Subcutaneous abdominal adipose tissue (tissue), 5 donors: ENCODE results near the gene TSPO.

Experiments
- H3K27ac ChIP-seq: one replicate; pipeline ENCODE4 v1.7.0; 2013; ENCODE audit warnings: low read depth, mild to moderate bottlenecking, inconsistent platforms, low read length, moderate library complexity
- H3K27me3 ChIP-seq, 5 donors: one replicate each; pipeline ENCODE4 v1.7.0; 2013; ENCODE audit warnings: low read length in 5 of 5, inconsistent platforms in 1 of 5; ENCODE audit not compliant: control insufficient read depth in 5 of 5, insufficient read depth in 4 of 5
- H3K36me3 ChIP-seq, 5 donors: one replicate each; pipeline ENCODE4 v1.7.0; 2013; ENCODE audit warnings: low read length in 5 of 5; ENCODE audit not compliant: control insufficient read depth in 5 of 5, insufficient read depth in 5 of 5
- H3K4me1 ChIP-seq, 5 donors: one replicate each; pipeline ENCODE4 v1.7.0; 2013; ENCODE audit warnings: low read length in 5 of 5, mild to moderate bottlenecking in 3 of 5, moderate library complexity in 1 of 5; ENCODE audit not compliant: control insufficient read depth in 5 of 5, insufficient read depth in 5 of 5
- H3K4me3 ChIP-seq, 5 donors: one replicate each; pipeline ENCODE4 v1.7.0; 2013; ENCODE audit warnings: low read length in 5 of 5, low read depth in 1 of 5
- H3K9ac ChIP-seq, 5 donors: one replicate each; pipeline ENCODE4 v1.7.0; 2013; ENCODE audit warnings: low read length in 5 of 5, mild to moderate bottlenecking in 4 of 5, moderate library complexity in 3 of 5
- H3K9me3 ChIP-seq, 5 donors: one replicate each; pipeline ENCODE4 v1.7.0; 2013; ENCODE audit warnings: low read length in 5 of 5; ENCODE audit not compliant: control insufficient read depth in 5 of 5
- donor health status: healthy.
- donor health status: healthy.
- donor health status: healthy.
- donor health status: healthy.
- donor health status: healthy.

TSPO gene

GRCh38 chr22:43166132-43166930 is 15.0 kb downstream of the TSPO start:
- H3K27ac ChIP-seq, result no peak overlapping the region
- H3K9ac ChIP-seq, result no peak overlapping the region
- H3K9me3 ChIP-seq, result no peaks in the 10 kb centered on the region
- peaks cover 0 to 63% (median 36%) of the 10 kb centered on the region in 5 donors for H3K36me3 ChIP-seq
- H3K4me1 ChIP-seq, result peaks cover 2 to 29% (median 26%) of the 10 kb centered on the region in 5 donors
- H3K27me3 ChIP-seq, result no peaks in the 10 kb centered on the region
- no peak overlapping the region for H3K4me3 ChIP-seq

- H3K9ac ChIP-seq, result no peak overlapping the region
- no peak overlapping the region for H3K27ac ChIP-seq
- H3K36me3 ChIP-seq, result peaks cover 0 to 66% (median 44%) of the 10 kb centered on the region in 5 donors
- no peak overlapping the region for H3K4me3 ChIP-seq
- peaks cover 2 to 30% (median 26%) of the 10 kb centered on the region in 5 donors for H3K4me1 ChIP-seq
- H3K27me3 ChIP-seq, result no peaks in the 10 kb centered on the region
- H3K9me3 ChIP-seq, result no peaks in the 10 kb centered on the region
These were observed 15.7 kb downstream of the TSPO start for GRCh38 chr22:43167001-43167589.

GRCh38 chr22:43168471-43169309 is 17.3 kb downstream of the TSPO start:
- H3K27me3 ChIP-seq, result no peaks in the 10 kb centered on the region
- no peak overlapping the region for H3K4me3 ChIP-seq
- H3K4me1 ChIP-seq, result peaks cover 2 to 17% (median 12%) of the 10 kb centered on the region in 5 donors
- H3K36me3 ChIP-seq, result peaks cover 0 to 69% (median 46%) of the 10 kb centered on the region in 5 donors
- no peak overlapping the region for H3K27ac ChIP-seq
- peak overlapping the region in 1 of 5 donors; percentile 13 for H3K9ac ChIP-seq
- H3K9me3 ChIP-seq, result no peaks in the 10 kb centered on the region

DNA sequence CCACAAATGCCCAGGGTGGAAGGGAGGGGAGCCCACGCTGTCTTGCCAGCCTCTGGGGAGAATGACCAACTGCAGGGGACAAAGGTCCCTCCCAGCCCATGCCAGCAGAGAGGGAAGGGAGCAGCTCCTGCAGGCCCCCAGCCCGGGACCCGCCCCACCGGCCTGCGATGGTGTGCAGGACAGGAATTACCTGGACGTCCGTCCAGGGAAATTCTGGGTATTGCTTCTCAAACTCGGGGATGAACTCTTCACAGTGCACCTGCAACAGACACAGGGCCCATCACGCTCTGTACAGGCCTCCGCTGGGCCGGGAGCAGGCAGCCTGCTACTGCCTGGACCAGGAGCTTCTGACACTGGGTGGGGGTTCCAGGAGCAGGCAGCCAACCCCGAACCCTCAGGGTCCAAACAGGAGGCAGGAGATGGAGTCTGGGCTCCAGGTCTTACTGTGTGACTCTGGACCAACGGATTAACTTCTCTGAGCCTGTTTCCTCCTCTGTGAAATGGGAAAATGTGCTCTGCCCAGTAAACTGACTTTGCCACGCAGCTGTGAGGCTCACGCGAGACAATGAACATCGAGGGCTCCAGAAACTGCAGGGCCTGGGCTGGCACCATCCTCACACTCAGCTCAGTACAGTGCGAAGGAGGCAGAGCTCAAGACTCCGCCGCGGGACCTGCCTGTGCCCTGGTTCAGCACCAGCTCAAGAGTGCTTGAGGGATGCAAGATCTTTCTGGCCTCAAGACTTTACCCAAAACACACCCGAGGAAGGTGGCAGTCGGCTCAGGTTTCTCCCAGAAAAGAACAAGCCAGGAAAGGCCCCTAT is 18.2 kb downstream of the TSPO start:
- Histone ChIP-seq H3K27me3 (no peaks in the 10 kb centered on the region), H3K9ac (no peak overlapping the region), H3K36me3 (peaks cover 0 to 78% (median 54%) of the 10 kb centered on the region in 5 donors), H3K4me1 (peaks cover 0 to 9% (median 3%) of the 10 kb centered on the region in 5 donors), H3K27ac (no peak overlapping the region), H3K4me3 (no peak overlapping the region), H3K9me3 (no peaks in the 10 kb centered on the region)

- H3K36me3 ChIP-seq, result peaks cover 0 to 83% (median 60%) of the 10 kb centered on the region in 5 donors
- no peak overlapping the region for H3K9ac ChIP-seq
- H3K9me3 ChIP-seq, result no peaks in the 10 kb centered on the region
- no peaks in the 10 kb centered on the region for H3K27me3 ChIP-seq
- no peak overlapping the region for H3K27ac ChIP-seq
- peaks cover 0 to 6% (median 2%) of the 10 kb centered on the region in 5 donors for H3K4me1 ChIP-seq
- no peak overlapping the region for H3K4me3 ChIP-seq
These were observed 18.7 kb downstream of the TSPO start for GRCh38 chr22:43170131-43170480.

DNA sequence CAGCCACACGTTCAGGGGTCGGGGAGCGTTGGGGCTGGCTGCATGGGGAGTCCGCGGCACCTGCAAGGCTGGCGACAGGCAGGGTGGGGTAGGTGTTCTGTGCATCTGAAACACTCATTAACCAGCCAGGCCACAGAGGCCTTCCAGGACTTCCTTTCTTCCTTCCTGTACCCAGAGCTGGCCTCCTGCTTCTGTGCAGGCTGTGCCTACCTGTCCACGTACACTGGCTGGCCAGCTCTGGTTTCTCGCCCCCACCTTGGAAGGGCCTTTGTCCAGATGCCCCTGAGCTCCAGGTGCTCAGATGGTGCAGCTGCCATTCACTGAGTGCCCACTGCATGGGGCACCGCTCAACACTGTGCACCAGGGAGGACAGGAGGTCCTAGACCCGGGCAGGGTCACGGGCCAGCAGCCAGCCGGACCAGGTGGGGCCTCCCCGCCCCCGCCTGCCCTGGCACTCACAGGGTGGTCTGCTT is 19.7 kb downstream of the TSPO start:
- Histone ChIP-seq H3K27me3 (no peaks in the 10 kb centered on the region), H3K36me3 (peaks cover 0 to 89% (median 62%) of the 10 kb centered on the region in 5 donors), H3K9ac (no peak overlapping the region), H3K4me1 (peaks cover 0 to 6% (median 2%) of the 10 kb centered on the region in 5 donors), H3K27ac (no peak overlapping the region), H3K4me3 (no peak overlapping the region), H3K9me3 (no peaks in the 10 kb centered on the region)

- Histone ChIP-seq H3K9me3 (no peaks in the 10 kb centered on the region), H3K9ac (no peak overlapping the region), H3K27me3 (no peaks in the 10 kb centered on the region), H3K36me3 (peaks cover 0 to 87% (median 64%) of the 10 kb centered on the region in 5 donors), H3K4me1 (peaks cover 0 to 9% (median 2%) of the 10 kb centered on the region in 5 donors), H3K27ac (no peak overlapping the region), H3K4me3 (no peak overlapping the region)
These were observed 20.2 kb downstream of the TSPO start for GRCh38 chr22:43171607-43172006.

DNA sequence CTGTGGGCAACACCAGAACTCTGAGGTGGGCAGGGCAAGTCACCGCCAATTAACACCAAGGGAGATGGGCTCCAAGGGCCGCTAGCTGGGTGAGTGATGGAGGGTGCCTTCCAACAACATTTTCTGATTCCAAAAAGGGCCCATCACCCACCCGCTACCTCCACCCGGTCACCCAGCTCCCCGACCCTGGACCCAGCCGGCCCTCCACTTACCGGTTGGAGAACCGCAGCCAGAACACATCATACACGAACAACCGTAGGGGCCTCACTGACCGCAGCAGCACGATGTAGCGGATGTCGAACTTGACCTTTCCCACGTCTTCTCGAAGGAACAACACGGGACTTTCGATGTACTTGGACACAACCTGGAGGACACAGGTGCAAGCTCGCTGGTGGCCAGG is 20.8 kb downstream of the TSPO start:
- H3K4me3 ChIP-seq, result no peak overlapping the region
- no peak overlapping the region for H3K27ac ChIP-seq
- no peaks in the 10 kb centered on the region for H3K9me3 ChIP-seq
- H3K9ac ChIP-seq, result no peak overlapping the region
- no peaks in the 10 kb centered on the region for H3K27me3 ChIP-seq
- H3K4me1 ChIP-seq, result peaks cover 0 to 9% (median 2%) of the 10 kb centered on the region in 5 donors
- peaks cover 0 to 85% (median 63%) of the 10 kb centered on the region in 5 donors for H3K36me3 ChIP-seq

DNA sequence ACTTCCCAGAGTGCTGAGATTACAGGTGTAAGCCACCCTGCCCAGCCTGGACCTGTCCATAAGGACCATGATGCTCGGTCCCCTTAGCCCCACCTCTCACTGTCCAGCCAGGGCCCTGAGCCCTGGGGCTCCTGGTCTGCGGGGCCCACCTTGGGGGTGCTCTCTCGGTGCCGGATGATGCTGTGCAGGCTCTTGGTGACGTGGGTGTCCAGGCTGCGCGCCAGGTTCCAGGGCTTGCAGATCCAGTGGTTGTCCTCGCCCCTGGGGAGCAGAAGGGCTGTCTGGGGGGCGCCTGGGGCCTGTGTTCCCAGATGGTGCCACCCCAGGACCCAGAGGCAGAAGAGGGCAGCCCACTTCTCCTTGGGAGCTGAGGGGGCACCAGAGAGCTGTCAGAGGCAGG is 22.2 kb downstream of the TSPO start:
- H3K36me3 ChIP-seq, result peaks cover 0 to 81% (median 55%) of the 10 kb centered on the region in 5 donors

More for the DNA sequence above, 22.2 kb downstream of the TSPO start:
- Histone ChIP-seq H3K4me1 (peaks cover 0 to 9% (median 2%) of the 10 kb centered on the region in 5 donors), H3K9ac (no peak overlapping the region), H3K9me3 (no peaks in the 10 kb centered on the region), H3K27ac (no peak overlapping the region), H3K27me3 (no peaks in the 10 kb centered on the region), H3K4me3 (no peak overlapping the region)
